ENCODE measurements around the gene PIWIL4.

The PIWIL4 gene

DNA sequence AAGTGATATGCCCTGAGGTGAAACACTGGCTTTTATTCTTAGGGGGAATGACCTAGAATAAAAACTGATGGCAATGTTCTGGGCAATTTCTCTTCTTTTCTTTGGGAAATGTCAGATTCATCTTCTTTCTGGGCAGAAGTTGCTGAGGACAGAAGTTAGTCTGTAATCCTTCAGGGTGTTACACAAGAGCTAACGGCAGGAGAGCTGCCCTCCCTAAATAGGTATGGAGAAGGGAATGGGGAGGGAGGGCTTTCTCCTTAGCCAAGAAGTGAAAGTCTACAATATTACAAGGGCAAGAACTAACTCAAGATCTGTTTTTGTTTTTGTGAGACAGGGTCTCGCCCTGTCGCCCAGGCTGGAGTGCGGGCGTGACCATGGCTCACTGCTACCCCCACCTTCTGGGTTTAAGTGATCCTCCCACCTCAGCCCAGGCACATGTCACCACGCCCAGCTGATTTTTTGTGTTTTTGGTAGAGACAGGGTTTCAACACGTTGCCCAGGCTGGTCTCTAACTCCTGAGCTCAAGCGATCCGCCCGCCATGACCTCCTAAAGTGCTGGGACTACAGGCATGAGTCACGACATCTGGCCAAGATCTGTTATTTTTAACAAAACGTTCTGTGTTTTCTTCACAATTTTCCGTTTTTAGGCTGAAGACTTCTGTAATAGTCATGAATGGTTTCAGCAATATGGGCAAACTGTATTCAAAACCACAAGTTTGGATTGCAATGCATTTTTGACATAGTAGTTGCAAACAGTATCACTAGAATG, 7.2 kb downstream of the PIWIL4 start:
- CTCF ChIA-PET: no interaction called here
- TF ChIP-seq NFRKB (IDR thresholded peaks at IDR 0.05): no peak
- no peak for TF ChIP-seq SUZ12 (IDR thresholded peaks at IDR 0.05)
- TF ChIP-seq SP1 (IDR thresholded peaks at IDR 0.05): no peak
- TF ChIP-seq ARNT (IDR thresholded peaks at IDR 0.05): no peak
- no peak for TF ChIP-seq TARDBP (IDR thresholded peaks at IDR 0.05)
- TF ChIP-seq LEF1 (IDR thresholded peaks at IDR 0.05; ENCODE audit: borderline replicate concordance): no peak
- TF ChIP-seq ZNF384 (IDR thresholded peaks at IDR 0.05): no peak
- no peak for TF ChIP-seq PKNOX1 (IDR thresholded peaks at IDR 0.05)
- TF ChIP-seq BHLHE40 (IDR thresholded peaks at IDR 0.05; ENCODE audit: borderline replicate concordance): no peak
- TF ChIP-seq FOXM1 (IDR thresholded peaks at IDR 0.05; ENCODE audit: borderline replicate concordance): no peak
- TF ChIP-seq FOXA1 (IDR thresholded peaks at IDR 0.05): no peak
- TF ChIP-seq ELF4 (IDR thresholded peaks at IDR 0.05): no peak
- POLR2A ChIA-PET: no interaction called here
- no peak for DNase-seq (ENCODE audit: extremely low spot score)

DNA sequence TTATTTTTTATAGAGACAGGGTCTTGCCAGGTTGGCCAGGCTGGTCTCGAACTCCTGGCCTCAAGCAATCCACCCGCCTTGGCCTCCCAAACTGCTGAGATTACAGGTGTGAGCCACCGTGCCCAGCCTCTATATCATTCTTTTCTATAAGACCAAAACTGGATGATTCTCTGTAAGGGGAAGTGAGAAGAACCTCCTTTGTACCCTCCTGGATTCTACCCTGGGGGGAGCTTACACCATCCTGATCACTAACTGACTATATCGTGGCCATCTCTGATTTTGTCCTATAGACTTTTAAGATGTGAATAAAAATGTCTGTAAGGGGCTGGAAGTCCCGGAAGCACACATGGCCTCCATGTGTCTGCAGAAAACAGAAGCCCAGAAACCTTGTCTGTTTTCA, 9.1 kb downstream of the PIWIL4 start:
- DNase-seq (ENCODE audit: extremely low spot score): no peak
- TF ChIP-seq FOXM1 (IDR thresholded peaks at IDR 0.05; ENCODE audit: borderline replicate concordance) (no peak), FOXK2 (IDR thresholded peaks at IDR 0.05) (no peak), ELF4 (IDR thresholded peaks at IDR 0.05) (no peak), PKNOX1 (IDR thresholded peaks at IDR 0.05) (no peak), NFRKB (IDR thresholded peaks at IDR 0.05) (no peak)
- POLR2A ChIA-PET: no interaction called here
- CTCF ChIA-PET: no interaction called here

- no peak for DNase-seq (ENCODE audit: extremely low spot score)
- TF ChIP-seq L3MBTL2 (conservative IDR thresholded peaks at IDR 0.05) (no peak), SP1 (IDR thresholded peaks at IDR 0.05) (no peak), ZNF384 (IDR thresholded peaks at IDR 0.05) (no peak), CTBP1 (IDR thresholded peaks at IDR 0.05; ENCODE audit: borderline replicate concordance) (no peak), ARNT (IDR thresholded peaks at IDR 0.05) (no peak), ELF4 (IDR thresholded peaks at IDR 0.05) (no peak), FOXK2 (IDR thresholded peaks at IDR 0.05) (no peak), FOXA1 (IDR thresholded peaks at IDR 0.05) (no peak), FOXM1 (IDR thresholded peaks at IDR 0.05; ENCODE audit: borderline replicate concordance) (no peak), PKNOX1 (IDR thresholded peaks at IDR 0.05) (no peak), NFRKB (IDR thresholded peaks at IDR 0.05) (no peak), BHLHE40 (IDR thresholded peaks at IDR 0.05; ENCODE audit: borderline replicate concordance) (no peak), TARDBP (IDR thresholded peaks at IDR 0.05) (no peak), HDGF (IDR thresholded peaks at IDR 0.05; ENCODE audit: borderline replicate concordance) (no peak), LEF1 (IDR thresholded peaks at IDR 0.05; ENCODE audit: borderline replicate concordance) (no peak), SUZ12 (IDR thresholded peaks at IDR 0.05) (no peak)
- POLR2A ChIA-PET: no interaction called here
- CTCF ChIA-PET: no interaction called here
Observed at GRCh38 chr11:94577841-94578240, 10.7 kb downstream of the PIWIL4 start.

GRCh38 chr11:94581926-94582325, 14.8 kb downstream of the PIWIL4 start:
- no peak for DNase-seq (ENCODE audit: extremely low spot score)
- TF ChIP-seq SUZ12 (IDR thresholded peaks at IDR 0.05) (no peak), ZNF384 (IDR thresholded peaks at IDR 0.05) (no peak), ELF4 (IDR thresholded peaks at IDR 0.05) (no peak), HDGF (IDR thresholded peaks at IDR 0.05; ENCODE audit: borderline replicate concordance) (no peak), SP1 (IDR thresholded peaks at IDR 0.05) (no peak), ARNT (IDR thresholded peaks at IDR 0.05) (no peak), PKNOX1 (IDR thresholded peaks at IDR 0.05) (no peak), NFRKB (IDR thresholded peaks at IDR 0.05) (no peak), FOXM1 (IDR thresholded peaks at IDR 0.05; ENCODE audit: borderline replicate concordance) (no peak), CTBP1 (IDR thresholded peaks at IDR 0.05; ENCODE audit: borderline replicate concordance) (no peak), FOXK2 (IDR thresholded peaks at IDR 0.05) (no peak), BHLHE40 (IDR thresholded peaks at IDR 0.05; ENCODE audit: borderline replicate concordance) (no peak), LEF1 (IDR thresholded peaks at IDR 0.05; ENCODE audit: borderline replicate concordance) (no peak), FOXA1 (IDR thresholded peaks at IDR 0.05) (no peak), L3MBTL2 (conservative IDR thresholded peaks at IDR 0.05) (no peak), TARDBP (IDR thresholded peaks at IDR 0.05) (no peak)
- ChIA-PET CTCF (no interaction called here), POLR2A (no interaction called here)

GRCh38 chr11:94583213-94583865, 16.2 kb downstream of the PIWIL4 start:
- TF ChIP-seq HDGF (IDR thresholded peaks at IDR 0.05; ENCODE audit: borderline replicate concordance) (no peak), PKNOX1 (IDR thresholded peaks at IDR 0.05) (no peak), NFRKB (IDR thresholded peaks at IDR 0.05) (no peak), FOXM1 (IDR thresholded peaks at IDR 0.05; ENCODE audit: borderline replicate concordance) (no peak), CTBP1 (IDR thresholded peaks at IDR 0.05; ENCODE audit: borderline replicate concordance) (no peak), TARDBP (IDR thresholded peaks at IDR 0.05) (no peak), FOXK2 (IDR thresholded peaks at IDR 0.05) (no peak), ARNT (IDR thresholded peaks at IDR 0.05) (no peak), LEF1 (IDR thresholded peaks at IDR 0.05; ENCODE audit: borderline replicate concordance) (no peak), SUZ12 (IDR thresholded peaks at IDR 0.05) (no peak), FOXA1 (IDR thresholded peaks at IDR 0.05) (no peak), SP1 (IDR thresholded peaks at IDR 0.05) (no peak)
- ChIA-PET POLR2A (interaction anchor here (0.6 kb wide), 1 partner anchor 39 kb away, joined by 3 read pairs; no protein-coding TSS in a partner anchor), CTCF (no interaction called here)
- DNase-seq (ENCODE audit: extremely low spot score): no peak

Measured in HEK293T (cell line).